IMR-90 (cell line): Measurements from ENCODE around the gene CDHR3. TPM values are rescaled to one million over a fixed set of nuclear protein-coding genes. Genes with fewer than 3 reads are reported as not detected.

Experiments used
- ATAC-seq: fragments of 200-7000 bp; cut with Tn5 transposase; 2 replicates; pipeline ENCODE4 v1.9.1; 2020; ENCODE audit warnings: low read depth, mild to moderate bottlenecking, moderate library complexity
- BruUV-seq: library from RNA; stranded (reverse); fragments of 400-500 nt; replicated peaks from 2 replicates; lab custom pipeline; 2021; lab: Mats Ljungman, UMichigan
- CTCF ChIA-PET: fragments of 300-600 bp; formaldehyde crosslinking; extraction: SDS; loops from one replicate; lab custom pipeline; 2021; ENCODE audit warnings: antibody characterized with exemption; lab: Yijun Ruan, JAX
- POLR2A ChIA-PET: fragments of 300-600 bp; sonication (Branson Sonifier 250); formaldehyde crosslinking; loops from one replicate; lab custom pipeline; 2022; ENCODE audit warnings: antibody characterized with exemption; ENCODE audit not compliant: unreplicated experiment; lab: Charles Lee
- DNase-seq: peaks from one replicate; pipeline ENCODE4 v3.0.0; 2013
- H2AFZ ChIP-seq: replicated peaks from 2 replicates; pipeline ENCODE3; 2013; ENCODE audit warnings: low read length, mild to moderate bottlenecking; ENCODE audit not compliant: poor library complexity
- H2AK5ac ChIP-seq: 2 replicates; pipeline ENCODE4 v1.6.1; 2013; ENCODE audit warnings: low read depth, low read length, inconsistent platforms
- H2AK9ac ChIP-seq: replicated peaks from 2 replicates; pipeline ENCODE3; 2013; ENCODE audit warnings: mild to moderate bottlenecking, low read depth, low read length, moderate library complexity; ENCODE audit not compliant: poor library complexity
- H2BK120ac ChIP-seq: 2 replicates; pipeline ENCODE4 v1.6.1; 2013; ENCODE audit warnings: low read depth, low read length, inconsistent platforms
- H2BK15ac ChIP-seq: 3 replicates; pipeline ENCODE4 v1.6.1; 2013; ENCODE audit warnings: low read depth, low read length, inconsistent platforms
- H2BK20ac ChIP-seq: 2 replicates; pipeline ENCODE4 v1.6.1; 2013; ENCODE audit warnings: low read depth, mild to moderate bottlenecking, inconsistent platforms, low read length, moderate library complexity
- H2BK5ac ChIP-seq: 2 replicates; pipeline ENCODE4 v1.6.1; 2013; ENCODE audit warnings: mild to moderate bottlenecking, low read depth, low read length, inconsistent platforms; ENCODE audit not compliant: poor library complexity, severe bottlenecking
- H3K14ac ChIP-seq: replicated peaks from 2 replicates; pipeline ENCODE4 v1.6.1; 2013; ENCODE audit warnings: low read depth, low read length, inconsistent platforms
- H3K18ac ChIP-seq: 2 replicates; pipeline ENCODE4 v1.6.1; 2013; ENCODE audit warnings: low read depth, low read length, control low read depth
- H3K23ac ChIP-seq: 2 replicates; pipeline ENCODE4 v1.6.1; 2013; ENCODE audit warnings: low read depth, low read length, inconsistent platforms
- H3K27ac ChIP-seq: 2 replicates; pipeline ENCODE4 v1.5.1; 2013; ENCODE audit warnings: mild to moderate bottlenecking, control low read depth, low read length; ENCODE audit not compliant: insufficient read depth
- H3K27me3 ChIP-seq: 2 replicates; pipeline ENCODE4 v1.6.1; 2013; ENCODE audit warnings: low read length; ENCODE audit not compliant: control insufficient read depth, insufficient read depth
- H3K36me3 ChIP-seq: 2 replicates; pipeline ENCODE4 v1.6.1; 2013; ENCODE audit warnings: low read length, mixed read lengths; ENCODE audit not compliant: control insufficient read depth, insufficient read depth
- H3K4ac ChIP-seq: 2 replicates; pipeline ENCODE4 v1.6.1; 2013; ENCODE audit warnings: low read depth, low read length, inconsistent platforms
- H3K4me1 ChIP-seq: 2 replicates; pipeline ENCODE4 v1.6.1; 2013; ENCODE audit warnings: low read length, mixed read lengths; ENCODE audit not compliant: control insufficient read depth, insufficient read depth
- H3K4me2 ChIP-seq: 2 replicates; pipeline ENCODE4 v1.6.1; 2013; ENCODE audit warnings: low read depth, mild to moderate bottlenecking, control low read depth, low read length, moderate library complexity
- H3K4me3 ChIP-seq: 2 replicates; pipeline ENCODE4 v1.5.1; 2013; ENCODE audit warnings: low read depth, mild to moderate bottlenecking, control low read depth, low read length, moderate library complexity; ENCODE audit not compliant: insufficient read depth
- H3K56ac ChIP-seq: 2 replicates; pipeline ENCODE4 v1.6.1; 2013; ENCODE audit warnings: low read length, inconsistent platforms; ENCODE audit not compliant: insufficient read depth; ENCODE audit errors: extremely low read depth
- H3K79me1 ChIP-seq, 2 experiments: 2 replicates each; pipeline ENCODE4 v1.6.1; 2013; ENCODE audit warnings: low read length in 2 of 2, inconsistent platforms in 1 of 2, low read depth in 1 of 2
- H3K9ac ChIP-seq: 2 replicates; pipeline ENCODE4 v1.6.1; 2013; ENCODE audit warnings: low read depth, low read length, control low read depth
- H3K9me1 ChIP-seq: 2 replicates; pipeline ENCODE4 v1.6.1; 2013; ENCODE audit warnings: low read length, inconsistent platforms; ENCODE audit not compliant: insufficient read depth
- H3K9me3 ChIP-seq: 2 replicates; pipeline ENCODE4 v1.6.1; 2013; ENCODE audit warnings: low read length; ENCODE audit not compliant: control insufficient read depth, insufficient read depth
- H4K20me1 ChIP-seq: 2 replicates; pipeline ENCODE4 v1.6.1; 2013; ENCODE audit warnings: low read length, inconsistent platforms; ENCODE audit not compliant: insufficient read depth
- H4K5ac ChIP-seq: 2 replicates; pipeline ENCODE4 v1.6.1; 2013; ENCODE audit warnings: mild to moderate bottlenecking, low read depth, low read length, control low read depth
- H4K8ac ChIP-seq, 2 experiments: 2 replicates each; pipeline ENCODE4 v1.6.1; 2013; ENCODE audit warnings: low read depth in 2 of 2, low read length in 2 of 2, control low read depth in 1 of 2, inconsistent platforms in 1 of 2
- H4K91ac ChIP-seq: 2 replicates; pipeline ENCODE4 v1.6.1; 2013; ENCODE audit warnings: low read depth, low read length, inconsistent platforms; ENCODE audit not compliant: insufficient read depth
- ELK1 ChIP-seq: fragments of 150-350 bp; IDR thresholded peaks from 2 replicates; pipeline ENCODE4 v1.6.1; 2016; ENCODE audit warnings: low read depth, mild to moderate bottlenecking, low read length, moderate library complexity, borderline replicate concordance
- MAZ ChIP-seq: IDR thresholded peaks from 2 replicates; pipeline ENCODE4 v1.6.1; 2012; ENCODE audit warnings: low read depth, mild to moderate bottlenecking, low read length, improper control_type of control experiment, moderate library complexity, borderline replicate concordance
- POLR2A ChIP-seq: IDR thresholded peaks from 2 replicates; pipeline ENCODE4 v1.6.1; 2012; ENCODE audit warnings: mild to moderate bottlenecking, low read depth, low read length
- RCOR1 ChIP-seq: IDR thresholded peaks from 2 replicates; pipeline ENCODE4 v1.6.1; 2012; ENCODE audit warnings: mild to moderate bottlenecking, low read length, improper control_type of control experiment; ENCODE audit not compliant: insufficient replicate concordance
- SMC3 ChIP-seq: fragments of 150-350 bp; IDR thresholded peaks from 2 replicates; pipeline ENCODE4 v1.6.1; 2016; ENCODE audit warnings: low read depth, mild to moderate bottlenecking, antibody characterized with exemption, low read length, moderate library complexity
- WGBS, 2 experiments: methylation state at CpG; one replicate each; pipeline versions ENCODE4 v1.1.5 to v1.1.7; 2013; ENCODE audit warnings: missing lambda C conversion rate in 2 of 2; ENCODE audit not compliant: insufficient read length in 1 of 2; ENCODE audit errors: extremely low coverage in 2 of 2; 5-methylcytosine and 5-hydroxymethylcytosine counted together
- dilution Hi-C: fragments of 300-500 bp; cut with HindIII; formaldehyde crosslinking; loops from one replicate; pipeline ENCODE4 v1.14.3; 2018; ENCODE audit warnings: low sequenced_read_pairs; ENCODE audit not compliant: unreplicated experiment
- in situ Hi-C: fragments of 300-500 bp; cut with MboI; formaldehyde crosslinking; loops from 3 replicates; pipeline ENCODE4 v1.14.3; 2019; ENCODE audit warnings: low sequenced_read_pairs, inconsistent platforms, mixed read lengths
- intact Hi-C: fragments of 100-400 bp; cut with micrococcal nuclease; formaldehyde crosslinking; loops from 2 replicates; pipeline ENCODE4 v1.10.0; 2022
- polyA plus RNA-seq, 3 experiments: library from polyadenylated mRNA; depleted of rRNA; stranded (reverse); fragments of >200 nt; gene quantifications; 2 replicates each; pipeline ENCODE4 v1.2.3, GENCODE V29; 2012; ENCODE audit warnings: low replicate concordance in 1 of 3
- total RNA-seq: library from RNA; depleted of rRNA; stranded (reverse); fragments of >200 nt; gene quantifications from 2 replicates; pipeline ENCODE4 v1.2.3, GENCODE V29; 2012

Gene CDHR3
- total and polyA plus RNA-seq, 2 of the 4 experiments (the other 2 are of a cell fraction), result 0.96 to 1.6 TPM

DNA sequence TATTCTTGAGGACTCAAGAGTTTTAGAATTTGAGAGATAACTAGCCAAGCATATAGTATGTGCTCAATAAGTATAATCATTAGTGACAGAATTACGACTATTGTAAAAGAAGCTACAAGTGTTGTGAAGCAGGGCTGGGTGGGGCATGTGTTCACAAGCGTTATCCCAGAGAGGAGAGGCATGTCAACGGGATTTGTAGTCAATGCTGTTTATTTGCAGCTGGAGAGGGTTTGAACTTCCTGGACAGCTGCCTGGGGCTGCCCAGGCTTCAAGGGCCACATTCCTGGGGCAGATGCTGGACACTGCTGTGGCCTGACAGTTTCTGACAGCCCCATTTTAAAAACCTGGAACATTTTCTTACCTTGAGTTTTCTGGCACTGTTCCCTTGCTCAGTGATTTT lies 36.9 kb upstream of the CDHR3 start:
- ATAC-seq (no peak), DNase-seq (no peak)
- in situ Hi-C loops (no loop called here), dilution Hi-C loops (no loop called here), intact Hi-C loops (no loop called here)
- Histone ChIP-seq H2AFZ (no peak overlapping the region), H2AK9ac (no peak overlapping the region), H4K5ac (no peak overlapping the region), H3K4ac (no peak overlapping the region), H3K23ac (no peak overlapping the region), H4K8ac (no peak overlapping the region), H3K36me3 (peaks cover 2% of the 10 kb centered on the region; the same call in 1 of the 2 replicates), H3K9me3 (peaks cover 5% of the 10 kb centered on the region), H3K9ac (no peak overlapping the region), H3K18ac (no peak overlapping the region), H3K4me1 (peaks cover 1% of the 10 kb centered on the region; the same call in 1 of the 2 replicates), H3K14ac (no peak overlapping the region), H2AK5ac (no peak overlapping the region), H2BK5ac (no peak overlapping the region), H3K27me3 (no peaks in the 10 kb centered on the region), H3K9me1 (no peaks in the 10 kb centered on the region), H3K79me1 (no peaks in the 10 kb centered on the region), H3K4me3 (no peak overlapping the region), H3K56ac (no peak overlapping the region), H3K4me2 (no peak overlapping the region), H2BK15ac (no peak overlapping the region), H4K20me1 (no peaks in the 10 kb centered on the region), H3K27ac (no peak overlapping the region), H2BK120ac (no peak overlapping the region), H4K91ac (no peak overlapping the region), H2BK20ac (no peak overlapping the region)
- ChIA-PET POLR2A (no interaction called here), CTCF (no interaction called here)
- no TSS peak for BruUV-seq
- TF ChIP-seq ELK1 (no peak), RCOR1 (no peak), SMC3 (no peak), MAZ (no peak), POLR2A (no peak)
- 20% methylated on average over 1 of the region's 3 CpGs; no CpG with 5 or more reads in 1 of the 2 experiments for WGBS, 2 experiments
